ENCODE data around the gene WWC1. TPM values are rescaled to one million over a fixed set of nuclear protein-coding genes. Genes with fewer than 3 reads are reported as not detected.
A peak's percentile ranks its signal among the peaks of the same experiment; 100 is the strongest.

Gene WWC1
- total RNA-seq, 1 experiment from 2014 or later: 97.7 TPM

DNA sequence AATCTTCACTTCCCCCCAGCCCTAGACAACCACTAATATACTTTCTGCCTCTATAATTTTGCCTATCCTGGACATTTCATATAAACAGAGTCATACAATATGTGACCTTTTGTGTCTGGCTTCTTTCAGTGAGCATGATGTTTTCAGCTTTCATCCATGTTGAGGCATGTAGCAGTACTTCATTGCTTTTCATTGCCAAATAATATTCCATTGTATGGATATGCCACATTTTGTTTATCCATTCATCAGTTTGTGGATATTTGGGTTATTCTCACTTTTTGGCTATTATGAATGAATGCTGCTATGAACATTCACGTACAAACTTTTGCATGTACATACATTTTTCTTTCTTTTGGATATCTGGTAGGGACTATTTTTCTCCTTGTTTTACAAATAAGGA, 49.0 kb downstream of the WWC1 start:
- Histone ChIP-seq H3K9me3 (ENCODE audit: insufficient read depth, low read depth) (no peaks in the 10 kb centered on the region), H3K4me1 (replicated peaks; ENCODE audit: insufficient read depth) (peaks cover 67% of the 10 kb centered on the region), H2AFZ (no peak overlapping the region), H4K20me1 (ENCODE audit: insufficient read depth) (no peaks in the 10 kb centered on the region), H3K4me2 (peak overlapping the region; percentile 22; the same call in 1 of the 2 replicates), H3K79me2 (ENCODE audit: low read depth) (peaks cover 100% of the 10 kb centered on the region), H3K36me3 (ENCODE audit: low read depth) (peaks cover 19% of the 10 kb centered on the region), H3K9me2 (ENCODE audit: insufficient read depth) (no peaks in the 10 kb centered on the region), H3K27me3 (ENCODE audit: insufficient read depth, low read depth) (no peaks in the 10 kb centered on the region), H3K27ac (peak overlapping the region; percentile 35), H3K4me3 (no peak overlapping the region), H3F3A (ENCODE audit: insufficient read depth, low read depth) (peaks cover 43% of the 10 kb centered on the region)
- ChIA-PET CTCF (no interaction called here), POLR2A (ENCODE audit: unreplicated experiment) (interaction anchor here (0.6 to 0.8 kb wide), 2 partner anchors 8 to 70 kb away, joined by 3 to 5 read pairs; no protein-coding TSS in a partner anchor)
- BruUV-seq (replicated peaks): no TSS peak
- TF ChIP-seq, protein P1, sequence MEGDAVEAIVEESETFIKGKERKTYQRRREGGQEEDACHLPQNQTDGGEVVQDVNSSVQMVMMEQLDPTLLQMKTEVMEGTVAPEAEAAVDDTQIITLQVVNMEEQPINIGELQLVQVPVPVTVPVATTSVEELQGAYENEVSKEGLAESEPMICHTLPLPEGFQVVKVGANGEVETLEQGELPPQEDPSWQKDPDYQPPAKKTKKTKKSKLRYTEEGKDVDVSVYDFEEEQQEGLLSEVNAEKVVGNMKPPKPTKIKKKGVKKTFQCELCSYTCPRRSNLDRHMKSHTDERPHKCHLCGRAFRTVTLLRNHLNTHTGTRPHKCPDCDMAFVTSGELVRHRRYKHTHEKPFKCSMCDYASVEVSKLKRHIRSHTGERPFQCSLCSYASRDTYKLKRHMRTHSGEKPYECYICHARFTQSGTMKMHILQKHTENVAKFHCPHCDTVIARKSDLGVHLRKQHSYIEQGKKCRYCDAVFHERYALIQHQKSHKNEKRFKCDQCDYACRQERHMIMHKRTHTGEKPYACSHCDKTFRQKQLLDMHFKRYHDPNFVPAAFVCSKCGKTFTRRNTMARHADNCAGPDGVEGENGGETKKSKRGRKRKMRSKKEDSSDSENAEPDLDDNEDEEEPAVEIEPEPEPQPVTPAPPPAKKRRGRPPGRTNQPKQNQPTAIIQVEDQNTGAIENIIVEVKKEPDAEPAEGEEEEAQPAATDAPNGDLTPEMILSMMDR (conservative IDR thresholded peaks at IDR 0.05): no peak
- no peak for TF ChIP-seq EZH2 (IDR thresholded peaks at IDR 0.05; ENCODE audit: low read depth)
- intact Hi-C loops (cut with micrococcal nuclease; ENCODE audit: unreplicated experiment): no loop called here
- DNase-seq: no peak

DNA sequence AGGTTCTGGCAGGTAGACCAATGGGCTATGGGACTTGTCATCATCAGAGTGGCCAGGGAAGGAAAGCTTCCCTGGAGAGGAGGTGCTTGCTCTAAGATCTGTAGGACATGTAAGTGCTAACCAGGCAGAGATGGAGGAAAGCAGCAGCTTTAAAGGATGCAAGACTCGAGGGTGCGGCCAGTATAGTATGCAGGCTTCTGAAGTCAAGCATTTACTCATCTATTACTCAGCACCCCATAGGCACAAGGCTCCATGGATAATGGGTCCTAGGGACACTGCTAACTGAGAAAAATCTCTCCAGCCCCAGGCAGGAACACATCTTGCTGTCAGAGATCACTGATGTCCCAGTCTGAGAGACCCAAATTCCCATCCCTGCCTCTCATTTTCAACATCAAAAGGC, 49.7 kb downstream of the WWC1 start:
- no peak for DNase-seq
- ChIA-PET POLR2A (ENCODE audit: unreplicated experiment) (interaction anchor here (0.8 kb wide), 1 partner anchor 69 kb away, joined by 5 read pairs; no protein-coding TSS in a partner anchor), CTCF (no interaction called here)
- Histone ChIP-seq H2AFZ (no peak overlapping the region), H3K27me3 (ENCODE audit: insufficient read depth, low read depth) (no peaks in the 10 kb centered on the region), H3K9me2 (ENCODE audit: insufficient read depth) (no peaks in the 10 kb centered on the region), H4K20me1 (ENCODE audit: insufficient read depth) (no peaks in the 10 kb centered on the region), H3K27ac (peak overlapping the region; percentile 35), H3K4me2 (peak overlapping the region; percentile 22), H3K9me3 (ENCODE audit: insufficient read depth, low read depth) (no peaks in the 10 kb centered on the region), H3K79me2 (ENCODE audit: low read depth) (peaks cover 100% of the 10 kb centered on the region), H3F3A (ENCODE audit: insufficient read depth, low read depth) (peaks cover 43% of the 10 kb centered on the region), H3K4me3 (no peak overlapping the region), H3K36me3 (ENCODE audit: low read depth) (peaks cover 19% of the 10 kb centered on the region), H3K4me1 (replicated peaks; ENCODE audit: insufficient read depth) (peaks cover 67% of the 10 kb centered on the region)
- BruUV-seq (replicated peaks): no TSS peak
- intact Hi-C loops (cut with micrococcal nuclease; ENCODE audit: unreplicated experiment): no loop called here
- TF ChIP-seq, protein P1 (conservative IDR thresholded peaks at IDR 0.05): no peak
- TF ChIP-seq EZH2 (IDR thresholded peaks at IDR 0.05; ENCODE audit: low read depth): no peak

DNA sequence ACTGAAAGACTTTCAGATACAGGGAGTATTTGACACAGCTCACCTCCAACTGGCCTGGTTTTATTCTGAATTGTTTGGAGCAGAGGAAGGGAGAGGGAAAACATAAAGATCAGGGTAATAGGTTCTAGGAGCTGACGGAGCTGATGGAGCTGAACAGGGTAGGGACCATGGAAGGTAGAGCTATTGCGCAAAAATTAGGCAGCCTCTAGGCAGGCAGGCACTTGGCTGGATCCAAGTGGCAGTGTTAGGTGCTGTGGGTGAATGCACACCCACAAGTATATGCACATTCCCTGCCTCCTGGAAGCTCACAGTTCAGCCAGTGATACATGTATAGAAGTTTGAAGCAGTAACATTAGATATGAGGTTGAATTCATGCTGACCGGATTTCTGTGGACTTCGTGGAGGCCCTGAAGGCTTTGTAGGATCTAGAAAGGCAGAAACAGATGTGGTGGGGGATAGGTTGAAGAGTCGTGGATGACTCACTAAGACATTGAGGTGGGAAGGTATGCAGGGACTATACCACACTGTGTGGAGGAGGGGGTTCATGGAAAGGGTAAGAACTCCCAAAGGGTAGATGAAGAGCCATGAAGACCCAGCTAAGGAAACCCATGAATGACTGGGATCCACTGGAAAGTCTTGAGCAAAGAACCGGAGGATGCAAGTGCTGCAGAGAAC, 50.8 kb downstream of the WWC1 start:
- POLR2A ChIA-PET (ENCODE audit: unreplicated experiment): interaction anchor here (0.5 to 0.7 kb wide), 3 partner anchors 8 to 46 kb away, joined by 4 to 7 read pairs (median 6); no protein-coding TSS in a partner anchor
- H3K27ac ChIP-seq: 0 out of 2 replicates have a peak overlapping the region, but pooled peaks have one; percentile 2
- BruUV-seq (replicated peaks): no TSS peak

More for the DNA sequence above, 50.8 kb downstream of the WWC1 start:
- Histone ChIP-seq H3K4me2 (peak overlapping the region; percentile 22; the same call in 1 of the 2 replicates), H3K4me3 (no peak overlapping the region), H4K20me1 (ENCODE audit: insufficient read depth) (no peaks in the 10 kb centered on the region), H2AFZ (no peak overlapping the region), H3K27me3 (ENCODE audit: insufficient read depth, low read depth) (no peaks in the 10 kb centered on the region), H3K9me3 (ENCODE audit: insufficient read depth, low read depth) (no peaks in the 10 kb centered on the region), H3K36me3 (ENCODE audit: low read depth) (peaks cover 19% of the 10 kb centered on the region), H3K9me2 (ENCODE audit: insufficient read depth) (no peaks in the 10 kb centered on the region), H3K4me1 (replicated peaks; ENCODE audit: insufficient read depth) (peaks cover 76% of the 10 kb centered on the region), H3K79me2 (ENCODE audit: low read depth) (peaks cover 97% of the 10 kb centered on the region), H3F3A (ENCODE audit: insufficient read depth, low read depth) (peaks cover 50% of the 10 kb centered on the region)
- no peak for TF ChIP-seq EZH2 (IDR thresholded peaks at IDR 0.05; ENCODE audit: low read depth)
- TF ChIP-seq, protein P1 (conservative IDR thresholded peaks at IDR 0.05): no peak
- intact Hi-C loops (cut with micrococcal nuclease; ENCODE audit: unreplicated experiment): no loop called here
- no peak for DNase-seq
- CTCF ChIA-PET: no interaction called here

Data from PC-9 (cell line).